K562 (cell line): Measurements from ENCODE around the gene SMG9. TPM values are rescaled to one million over a fixed set of nuclear protein-coding genes. Genes with fewer than 3 reads are reported as not detected.

Experiments used
- ARID2 ChIP-seq: fragments of 450-650 bp; IDR thresholded peaks from 2 replicates; pipeline ENCODE4 v1.6.1; 2017; ENCODE audit warnings: antibody characterized with exemption, mild to moderate bottlenecking
- ARNT ChIP-seq, 2 experiments: fragments of 450-650 bp; IDR thresholded peaks; 2 replicates each; pipeline ENCODE4 v1.6.1; 2016; ENCODE audit warnings: mild to moderate bottlenecking in 1 of 2
- CBFA2T3 ChIP-seq: fragments of 450-650 bp; IDR thresholded peaks from 2 replicates; pipeline ENCODE4 v1.6.1; 2017
- COPS2 ChIP-seq: fragments of 450-650 bp; conservative IDR thresholded peaks from 2 replicates; pipeline ENCODE4 v1.6.1; 2016; ENCODE audit warnings: mild to moderate bottlenecking, moderate library complexity
- GABPB1 ChIP-seq: sonication (generic); formaldehyde crosslinking; IDR thresholded peaks from 2 replicates; pipeline ENCODE4 v1.8.0; 2022; ENCODE audit warnings: mild to moderate bottlenecking, missing genetic modification reagents
- KLF16 ChIP-seq: IDR thresholded peaks from 2 replicates; pipeline ENCODE4 v1.6.1; 2016; ENCODE audit warnings: antibody characterized with exemption
- MYNN ChIP-seq, 2 experiments: sonication (generic); formaldehyde crosslinking in 1 of 2; IDR thresholded peaks; 2 replicates each; pipeline versions ENCODE4 v1.5.0 to v1.6.1; 2016 to 2020; ENCODE audit warnings: antibody characterized with exemption in 1 of 2, missing genetic modification reagents in 1 of 2
- NFIX ChIP-seq: fragments of 250-450 bp; sonication (Bioruptor Pico); IDR thresholded peaks from 2 replicates; pipeline ENCODE4 v1.4.0; 2020; ENCODE audit warnings: low read depth, mild to moderate bottlenecking, moderate library complexity
- PML ChIP-seq: IDR thresholded peaks from 2 replicates; pipeline ENCODE4 v1.6.1; 2012; ENCODE audit warnings: low read length, inconsistent platforms
- RAD21 ChIP-seq, 2 experiments: fragments of 250-450 bp in 1 of 2; fragments of 450-650 bp in 1 of 2; sonication (Bioruptor Pico) in 1 of 2; formaldehyde crosslinking in 1 of 2; IDR thresholded peaks in 1 of 2; conservative IDR thresholded peaks in 1 of 2; 2 replicates each; pipeline versions ENCODE4 v1.4.0 to v1.8.0; 2020 to 2022; ENCODE audit warnings: mild to moderate bottlenecking in 2 of 2, moderate library complexity in 1 of 2
- TBP ChIP-seq: optimal IDR thresholded peaks from 2 replicates; pipeline ENCODE3; 2011; ENCODE audit warnings: low read depth, low read length, improper control_type of control experiment
- ZNF512 ChIP-seq: IDR thresholded peaks from 2 replicates; pipeline ENCODE4 v1.6.1; 2016; ENCODE audit warnings: missing genetic modification characterization, missing compliant biosample characterization
- polyA plus RNA-seq, 8 experiments: library from polyadenylated mRNA; depleted of rRNA in 4 of 8; stranded (reverse) in 5 of 8; unstranded in 3 of 8; fragments of >200 nt; fragmentation: Nextera tagmentation in 2 of 8; fragmentation: Illumina TruSeq in 1 of 8; extraction: Ambion mirVana in 2 of 8; extraction: Trizol in 1 of 8; gene quantifications; 2 replicates each; pipeline versions ENCODE4 v1.2.1 to v1.2.3, GENCODE V29; 2011 to 2014; ENCODE audit warnings: inconsistent platforms in 1 of 8, missing spikeins in 1 of 8
- total RNA-seq, 7 experiments: library from RNA; depleted of rRNA in 6 of 7; stranded (reverse); fragments of >200 nt in 6 of 7; fragmentation: Illumina TruSeq in 2 of 7; extraction: Trizol in 2 of 7; gene quantifications; 2 replicates each; pipeline versions ENCODE4 v1.2.1 to v1.2.3, GENCODE V29; 2011 to 2021; ENCODE audit warnings: low replicate concordance in 1 of 7
- TF ChIP-seq, protein P1 (sequence below), 3 experiments: IDR thresholded peaks in 2 of 3; conservative IDR thresholded peaks in 1 of 3; 2 replicates each; pipeline ENCODE4 v1.5.1; 2011 to 2012; ENCODE audit warnings: low read length in 3 of 3, mild to moderate bottlenecking in 3 of 3, control low read depth in 2 of 3, improper control_type of control experiment in 1 of 3, inconsistent platforms in 1 of 3, low read depth in 1 of 3, mixed read lengths in 1 of 3, moderate library complexity in 1 of 3; ENCODE audit not compliant: insufficient read depth in 2 of 3
- TF ChIP-seq, protein P2 (sequence below): fragments of 250-450 bp; sonication (Bioruptor Pico); IDR thresholded peaks from 2 replicates; pipeline ENCODE4 v1.5.0; 2021; ENCODE audit warnings: mild to moderate bottlenecking, moderate library complexity
- TF ChIP-seq, protein P3 (sequence below), 2 experiments: fragments of 450-650 bp; IDR thresholded peaks; 2 replicates each; pipeline ENCODE4 v1.6.1; 2018; ENCODE audit warnings: mild to moderate bottlenecking in 2 of 2, low read depth in 1 of 2; ENCODE audit not compliant: partially characterized antibody in 2 of 2

The SMG9 gene
- total and polyA plus RNA-seq, 9 of the 15 experiments (the other 6 are each of a cell fraction or from before 2014, with no cell fraction given), result 1.7 to 79.7 (median 40.2) TPM

DNA sequence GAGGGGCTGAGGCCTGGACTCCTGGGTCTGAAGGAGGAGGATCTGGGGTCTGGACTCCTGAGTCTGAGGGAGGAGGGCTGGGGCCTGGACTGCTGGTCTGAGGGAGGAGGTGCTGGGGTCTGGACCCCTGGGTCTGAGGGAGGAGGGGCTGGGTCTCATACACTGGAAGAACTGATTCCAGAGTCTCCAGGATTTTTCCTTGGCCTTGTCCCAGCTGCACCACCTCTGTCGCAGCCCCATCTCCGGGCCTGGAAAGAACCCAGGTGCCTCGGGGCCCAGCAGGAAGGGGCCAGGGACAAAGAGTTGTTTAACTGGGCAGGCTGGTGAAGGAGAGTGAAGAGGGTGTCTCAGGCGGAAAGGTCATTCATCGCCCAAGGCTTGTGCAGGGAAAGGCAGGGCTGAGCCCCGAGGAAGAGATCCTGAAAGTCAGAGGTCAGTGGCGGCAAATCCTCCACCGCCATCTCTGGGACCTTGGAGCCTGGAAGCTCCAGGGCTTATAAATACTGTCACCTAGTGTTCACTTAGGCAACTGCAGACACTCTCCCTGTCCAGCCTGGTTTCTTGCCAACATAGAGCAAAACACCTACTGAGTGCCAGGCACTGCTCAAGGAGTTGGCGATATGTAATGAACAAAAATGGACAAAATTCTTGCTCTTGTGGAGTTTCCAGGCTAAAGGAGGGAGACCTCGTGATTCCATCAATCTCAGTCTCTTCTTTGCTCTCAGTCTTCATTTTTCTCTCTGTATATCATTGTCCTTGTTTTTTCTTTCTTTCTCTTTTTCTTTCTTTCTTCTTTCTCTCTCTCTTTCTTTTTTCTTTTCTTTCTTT is 30.4 kb upstream of the SMG9 start (continued):
- TF ChIP-seq, protein P1, sequence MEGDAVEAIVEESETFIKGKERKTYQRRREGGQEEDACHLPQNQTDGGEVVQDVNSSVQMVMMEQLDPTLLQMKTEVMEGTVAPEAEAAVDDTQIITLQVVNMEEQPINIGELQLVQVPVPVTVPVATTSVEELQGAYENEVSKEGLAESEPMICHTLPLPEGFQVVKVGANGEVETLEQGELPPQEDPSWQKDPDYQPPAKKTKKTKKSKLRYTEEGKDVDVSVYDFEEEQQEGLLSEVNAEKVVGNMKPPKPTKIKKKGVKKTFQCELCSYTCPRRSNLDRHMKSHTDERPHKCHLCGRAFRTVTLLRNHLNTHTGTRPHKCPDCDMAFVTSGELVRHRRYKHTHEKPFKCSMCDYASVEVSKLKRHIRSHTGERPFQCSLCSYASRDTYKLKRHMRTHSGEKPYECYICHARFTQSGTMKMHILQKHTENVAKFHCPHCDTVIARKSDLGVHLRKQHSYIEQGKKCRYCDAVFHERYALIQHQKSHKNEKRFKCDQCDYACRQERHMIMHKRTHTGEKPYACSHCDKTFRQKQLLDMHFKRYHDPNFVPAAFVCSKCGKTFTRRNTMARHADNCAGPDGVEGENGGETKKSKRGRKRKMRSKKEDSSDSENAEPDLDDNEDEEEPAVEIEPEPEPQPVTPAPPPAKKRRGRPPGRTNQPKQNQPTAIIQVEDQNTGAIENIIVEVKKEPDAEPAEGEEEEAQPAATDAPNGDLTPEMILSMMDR (IDR thresholded peaks at IDR 0.05 in 2 of 3, conservative IDR thresholded peaks at IDR 0.05 in 1 of 3; ENCODE audit: insufficient read depth in 2 of 3, low read depth in 1 of 3, low read length in 3 of 3), result peak; percentile 97 to 99 (median 98)
- TF ChIP-seq GABPB1, result peak; percentile 36; the same call in 1 of the 2 replicates
- peak; percentile 86 for TF ChIP-seq ARID2
- TF ChIP-seq KLF16, result peak; percentile 75
- peak; percentile 95 to 98 for TF ChIP-seq RAD21 (CRISPR knock-in tag; conservative IDR thresholded peaks at IDR 0.05 in 1 of 2, IDR thresholded peaks at IDR 0.05 in 1 of 2)
- TF ChIP-seq, protein P2, sequence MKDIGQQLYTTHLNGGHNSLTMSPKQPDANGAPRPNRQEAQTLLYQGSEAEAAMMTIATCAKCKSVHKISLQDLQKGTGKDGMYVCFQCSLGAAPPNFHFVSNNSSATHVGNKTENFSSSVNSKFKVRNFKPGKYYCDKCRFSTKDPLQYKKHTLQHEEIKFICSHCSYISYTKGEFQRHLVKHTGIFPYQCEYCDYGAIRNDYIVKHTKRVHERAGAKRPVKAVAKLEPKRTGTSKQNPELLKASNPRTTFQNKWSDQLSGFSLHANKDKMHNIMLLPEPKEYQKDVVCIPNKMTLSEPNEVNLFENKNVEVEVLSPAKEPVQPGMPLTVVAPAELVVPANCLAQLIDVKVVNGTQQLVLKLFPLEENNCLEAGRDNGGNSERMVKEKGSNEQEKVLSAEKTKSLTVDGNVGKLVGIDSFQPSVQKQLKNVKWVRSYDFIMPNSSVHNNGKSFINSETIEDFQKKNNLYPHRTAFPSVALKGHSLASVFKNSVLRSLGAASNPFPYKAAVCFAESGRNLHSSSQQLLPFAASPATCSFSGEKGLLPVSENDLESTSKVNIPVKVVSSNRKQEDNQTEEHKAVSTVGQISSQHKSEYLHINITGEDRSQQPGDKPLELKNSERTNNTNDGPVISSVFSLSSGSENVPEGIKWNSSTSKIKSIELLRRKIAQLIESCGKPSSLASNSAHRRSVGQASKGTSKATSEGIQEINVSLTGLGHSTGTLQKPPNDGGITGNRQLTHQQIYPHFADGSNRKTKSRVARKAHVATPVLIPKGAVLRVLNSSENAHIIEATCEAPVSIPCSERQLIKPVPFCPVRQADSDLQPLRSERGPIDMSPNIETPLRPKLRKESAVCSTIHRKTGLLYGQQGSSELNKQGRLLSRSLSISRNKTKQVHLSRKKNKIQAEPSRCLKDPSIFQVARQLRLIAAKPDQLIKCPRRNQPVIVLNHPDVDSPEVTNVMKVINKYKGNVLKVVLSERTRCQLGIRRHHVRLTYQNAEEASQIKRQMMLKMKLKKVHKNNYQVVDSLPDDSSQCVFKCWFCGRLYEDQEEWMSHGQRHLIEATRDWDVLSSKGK (CRISPR knock-in tag), result 0 out of 2 replicates have a peak, but pooled peaks have one; percentile 35
- 0 out of 2 replicates have a peak, but pooled peaks have one; percentile 6 for TF ChIP-seq CBFA2T3
- no peak for TF ChIP-seq COPS2
- 0 out of 2 replicates have a peak, but pooled peaks have one; percentile 2 for TF ChIP-seq NFIX (CRISPR knock-in tag)
- peak; percentile 51 for TF ChIP-seq TBP
- no peak for TF ChIP-seq MYNN (IDR thresholded peaks at IDR 0.05)
- TF ChIP-seq MYNN (CRISPR knock-in tag; IDR thresholded peaks at IDR 0.05), result no peak
- peak; percentile 87 for TF ChIP-seq ZNF512 (tag)
- TF ChIP-seq ARNT (IDR thresholded peaks at IDR 0.05), result 0 out of 4 replicates have a peak, but pooled peaks of 1 of the 2 experiments have one; percentile 45
- no peak for TF ChIP-seq PML
- TF ChIP-seq, protein P3, sequence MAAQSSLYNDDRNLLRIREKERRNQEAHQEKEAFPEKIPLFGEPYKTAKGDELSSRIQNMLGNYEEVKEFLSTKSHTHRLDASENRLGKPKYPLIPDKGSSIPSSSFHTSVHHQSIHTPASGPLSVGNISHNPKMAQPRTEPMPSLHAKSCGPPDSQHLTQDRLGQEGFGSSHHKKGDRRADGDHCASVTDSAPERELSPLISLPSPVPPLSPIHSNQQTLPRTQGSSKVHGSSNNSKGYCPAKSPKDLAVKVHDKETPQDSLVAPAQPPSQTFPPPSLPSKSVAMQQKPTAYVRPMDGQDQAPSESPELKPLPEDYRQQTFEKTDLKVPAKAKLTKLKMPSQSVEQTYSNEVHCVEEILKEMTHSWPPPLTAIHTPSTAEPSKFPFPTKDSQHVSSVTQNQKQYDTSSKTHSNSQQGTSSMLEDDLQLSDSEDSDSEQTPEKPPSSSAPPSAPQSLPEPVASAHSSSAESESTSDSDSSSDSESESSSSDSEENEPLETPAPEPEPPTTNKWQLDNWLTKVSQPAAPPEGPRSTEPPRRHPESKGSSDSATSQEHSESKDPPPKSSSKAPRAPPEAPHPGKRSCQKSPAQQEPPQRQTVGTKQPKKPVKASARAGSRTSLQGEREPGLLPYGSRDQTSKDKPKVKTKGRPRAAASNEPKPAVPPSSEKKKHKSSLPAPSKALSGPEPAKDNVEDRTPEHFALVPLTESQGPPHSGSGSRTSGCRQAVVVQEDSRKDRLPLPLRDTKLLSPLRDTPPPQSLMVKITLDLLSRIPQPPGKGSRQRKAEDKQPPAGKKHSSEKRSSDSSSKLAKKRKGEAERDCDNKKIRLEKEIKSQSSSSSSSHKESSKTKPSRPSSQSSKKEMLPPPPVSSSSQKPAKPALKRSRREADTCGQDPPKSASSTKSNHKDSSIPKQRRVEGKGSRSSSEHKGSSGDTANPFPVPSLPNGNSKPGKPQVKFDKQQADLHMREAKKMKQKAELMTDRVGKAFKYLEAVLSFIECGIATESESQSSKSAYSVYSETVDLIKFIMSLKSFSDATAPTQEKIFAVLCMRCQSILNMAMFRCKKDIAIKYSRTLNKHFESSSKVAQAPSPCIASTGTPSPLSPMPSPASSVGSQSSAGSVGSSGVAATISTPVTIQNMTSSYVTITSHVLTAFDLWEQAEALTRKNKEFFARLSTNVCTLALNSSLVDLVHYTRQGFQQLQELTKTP (IDR thresholded peaks at IDR 0.05; ENCODE audit: low read depth in 1 of 2, partially characterized antibody in 2 of 2), result peak in 1 of 2 experiments; percentile 17
